Measurements from ENCODE around the gene TMEM178B. TPM values are rescaled to one million over a fixed set of nuclear protein-coding genes. Genes with fewer than 3 reads are reported as not detected.

Gene TMEM178B
- total and polyA plus RNA-seq, 10 of the 15 experiments (the other 5 are each of a cell fraction or from before 2014, with no cell fraction given): 0.01 to 1.1 (median 0.04) TPM; not detected in 2

DNA sequence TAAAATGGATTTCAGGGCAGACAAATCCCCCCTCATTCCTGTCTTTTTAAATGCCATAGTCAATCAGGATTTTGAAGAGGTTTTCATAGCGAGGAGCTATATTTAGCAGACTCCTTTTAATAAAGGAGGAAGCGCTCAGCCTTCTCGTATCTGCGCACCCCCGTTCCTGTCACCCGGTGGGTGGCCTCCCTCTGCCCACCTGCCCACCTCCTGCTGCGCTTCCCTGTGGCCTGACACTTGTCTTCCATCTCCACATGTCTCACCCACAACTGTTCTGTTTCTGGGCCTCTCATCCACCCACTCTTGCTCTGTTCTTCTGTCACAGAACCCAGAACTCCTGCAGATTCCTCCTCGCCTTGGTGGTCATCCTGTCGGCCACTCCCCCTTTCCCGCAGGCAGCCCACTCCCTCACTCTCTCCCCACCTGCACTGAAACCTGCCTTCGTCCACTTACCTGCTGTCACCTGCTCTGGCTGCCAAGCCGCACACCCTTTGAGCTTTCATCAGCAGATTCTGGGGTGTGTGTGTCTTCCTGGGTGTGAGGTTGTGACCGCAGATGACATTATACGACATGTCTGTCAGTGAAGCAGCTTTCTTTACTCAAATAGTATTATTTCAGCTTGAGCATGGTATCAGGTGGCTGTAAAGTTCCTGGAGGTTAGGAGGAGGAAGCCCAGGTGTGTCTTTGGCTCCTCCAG, 313.8 kb downstream of the TMEM178B start:
- in situ Hi-C loops (cut with MboI) (no loop called here), intact Hi-C loops (cut with micrococcal nuclease; ENCODE audit: unreplicated experiment) (no loop called here)
- Histone ChIP-seq H3K79me2 (ENCODE audit: control insufficient read depth, insufficient read depth, low read length) (no peaks in the 10 kb centered on the region), H3K36me3 (ENCODE audit: control insufficient read depth in 2 of 2, insufficient read depth in 2 of 2, low read length in 1 of 2) (no peaks in the 10 kb centered on the region), H2AFZ (ENCODE audit: control insufficient read depth, low read depth, low read length) (no peak overlapping the region), H3K4me2 (ENCODE audit: control insufficient read depth, insufficient read depth) (no peak overlapping the region), H3K27ac (ENCODE audit: control insufficient read depth, insufficient read depth) (no peak overlapping the region), H3K4me3 (no peak overlapping the region), H3K4me1 (ENCODE audit: control insufficient read depth, insufficient read depth, low read length) (no peaks in the 10 kb centered on the region), H3K27me3 (replicated peaks in 1 of 2; ENCODE audit: control insufficient read depth in 2 of 2, insufficient read depth in 2 of 2, low read length in 1 of 2) (no peaks in the 10 kb centered on the region), H3K9ac (ENCODE audit: control insufficient read depth, insufficient read depth, low read length) (no peak overlapping the region), H4K20me1 (ENCODE audit: control insufficient read depth, insufficient read depth) (no peaks in the 10 kb centered on the region), H3K9me3 (replicated peaks; ENCODE audit: control insufficient read depth, insufficient read depth, low read length) (no peaks in the 10 kb centered on the region)
- FAIRE-seq (no peak), DNase-seq (ENCODE audit: low read depth, low spot score) (no peak), ATAC-seq (no peak)
- RAD21 ChIA-PET (ENCODE audit: unreplicated experiment): no interaction called here
- no TSS peak for BruUV-seq (replicated peaks)
- POLR2A ChIA-PET: no interaction called here
- SMC1A ChIA-PET (ENCODE audit: uncharacterized antibody, unreplicated experiment): interaction anchor here (1.2 kb wide), 1 partner anchor 9 kb away, joined by 3 read pairs; no protein-coding TSS in a partner anchor
- CTCF ChIA-PET: no interaction called here
- WGBS (ENCODE audit: insufficient coverage, insufficient replicate concordance, low lambda C conversion rate, missing lambda C conversion rate): 40% methylated on average over 14 of the region's 14 CpGs
- no peak for TF ChIP-seq MTA2 (IDR thresholded peaks at IDR 0.05; ENCODE audit: low read depth)
- TF ChIP-seq SRF (IDR thresholded peaks at IDR 0.05; ENCODE audit: low read depth in 2 of 2, low read length in 2 of 2): no peak
- no peak for TF ChIP-seq JUNB (IDR thresholded peaks at IDR 0.05)
- TF ChIP-seq CBX5 (IDR thresholded peaks at IDR 0.05; ENCODE audit: low read depth): no peak
- TF ChIP-seq SKIL (IDR thresholded peaks at IDR 0.05; ENCODE audit: low read depth, poor library complexity, severe bottlenecking): no peak
- no peak for TF ChIP-seq ASH2L (IDR thresholded peaks at IDR 0.05; ENCODE audit: borderline replicate concordance, low read depth)
- no peak for TF ChIP-seq TCF12 (IDR thresholded peaks at IDR 0.05; ENCODE audit: low read depth, low read length)
- no peak for TF ChIP-seq SPI1 (IDR thresholded peaks at IDR 0.05; ENCODE audit: borderline replicate concordance, insufficient read depth, low read depth, low read length)
- TF ChIP-seq CBFB (IDR thresholded peaks at IDR 0.05; ENCODE audit: low read depth): no peak
- TF ChIP-seq HDAC6 (IDR thresholded peaks at IDR 0.05; ENCODE audit: unreplicated experiment): no peak
- no peak for TF ChIP-seq ZNF687 (IDR thresholded peaks at IDR 0.05)
- no peak for TF ChIP-seq KLF5 (IDR thresholded peaks at IDR 0.05; ENCODE audit: partially characterized antibody)
- no peak for TF ChIP-seq RUNX3 (IDR thresholded peaks at IDR 0.05; ENCODE audit: low read length)
- TF ChIP-seq, protein P1, sequence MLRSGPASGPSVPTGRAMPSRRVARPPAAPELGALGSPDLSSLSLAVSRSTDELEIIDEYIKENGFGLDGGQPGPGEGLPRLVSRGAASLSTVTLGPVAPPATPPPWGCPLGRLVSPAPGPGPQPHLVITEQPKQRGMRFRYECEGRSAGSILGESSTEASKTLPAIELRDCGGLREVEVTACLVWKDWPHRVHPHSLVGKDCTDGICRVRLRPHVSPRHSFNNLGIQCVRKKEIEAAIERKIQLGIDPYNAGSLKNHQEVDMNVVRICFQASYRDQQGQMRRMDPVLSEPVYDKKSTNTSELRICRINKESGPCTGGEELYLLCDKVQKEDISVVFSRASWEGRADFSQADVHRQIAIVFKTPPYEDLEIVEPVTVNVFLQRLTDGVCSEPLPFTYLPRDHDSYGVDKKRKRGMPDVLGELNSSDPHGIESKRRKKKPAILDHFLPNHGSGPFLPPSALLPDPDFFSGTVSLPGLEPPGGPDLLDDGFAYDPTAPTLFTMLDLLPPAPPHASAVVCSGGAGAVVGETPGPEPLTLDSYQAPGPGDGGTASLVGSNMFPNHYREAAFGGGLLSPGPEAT (IDR thresholded peaks at IDR 0.05; ENCODE audit: low read depth): no peak
- no peak for TF ChIP-seq NR2C2 (IDR thresholded peaks at IDR 0.05; ENCODE audit: borderline replicate concordance, control insufficient read depth, insufficient read length, low read depth)
- TF ChIP-seq PAX8 (IDR thresholded peaks at IDR 0.05): no peak
- TF ChIP-seq CHD2 (IDR thresholded peaks at IDR 0.05; ENCODE audit: borderline replicate concordance, low read depth, low read length): no peak
- TF ChIP-seq SMC3 (IDR thresholded peaks at IDR 0.05; ENCODE audit: borderline replicate concordance, low read length): no peak

Data from GM12878 (cell line).